Kidney epithelial cell (primary cell): Measurements from ENCODE around the gene BHLHA15. TPM values are rescaled to one million over a fixed set of nuclear protein-coding genes. Genes with fewer than 3 reads are reported as not detected.

Experiments used
- DNase-seq: peaks from one replicate; pipeline ENCODE4 v3.0.0-alpha.2; 2010; ENCODE audit warnings: low read depth
- H3K27me3 ChIP-seq: 2 replicates; pipeline ENCODE4 v1.6.0; 2011; ENCODE audit warnings: low read length; ENCODE audit not compliant: control insufficient read depth, insufficient read depth
- H3K36me3 ChIP-seq: 2 replicates; pipeline ENCODE4 v1.5.1; 2011; ENCODE audit warnings: low read length; ENCODE audit not compliant: control insufficient read depth, insufficient read depth
- H3K4me3 ChIP-seq: 2 replicates; pipeline ENCODE4 v1.5.1; 2011; ENCODE audit warnings: low read depth, mild to moderate bottlenecking, control low read depth, low read length
- CTCF ChIP-seq: IDR thresholded peaks from 2 replicates; pipeline ENCODE4 v1.5.1; 2011; ENCODE audit warnings: mild to moderate bottlenecking, moderate library complexity, low read length, control low read depth, inconsistent platforms; ENCODE audit not compliant: insufficient read depth, poor library complexity, severe bottlenecking
- total RNA-seq: library from RNA; depleted of rRNA; stranded (reverse); fragments of >200 nt; gene quantifications from 2 replicates; pipeline ENCODE4 v1.2.3, GENCODE V29; 2015

BHLHA15 gene
- total RNA-seq, 1 donor from 2014 or later = 8.1 TPM

GRCh38 chr7:98166668-98166970 is 44.6 kb upstream of the BHLHA15 start:
- no peak overlapping the region for H3K4me3 ChIP-seq
- H3K27me3 ChIP-seq = no peaks in the 10 kb centered on the region
- TF ChIP-seq CTCF = no peak
- DNase-seq = no peak
- H3K36me3 ChIP-seq = no peaks in the 10 kb centered on the region

GRCh38 chr7:98167653-98168052 is 43.6 kb upstream of the BHLHA15 start:
- DNase-seq = no peak
- Histone ChIP-seq H3K36me3 (peaks cover 2% of the 10 kb centered on the region), H3K27me3 (no peaks in the 10 kb centered on the region), H3K4me3 (no peak overlapping the region)
- TF ChIP-seq CTCF = no peak

- TF ChIP-seq CTCF = peak; percentile 83
- DNase-seq = peak; percentile 62
- peaks cover 2% of the 10 kb centered on the region for H3K36me3 ChIP-seq
- no peak overlapping the region for H3K4me3 ChIP-seq
- H3K27me3 ChIP-seq = no peaks in the 10 kb centered on the region
Observed at GRCh38 chr7:98168181-98168903, 42.9 kb upstream of the BHLHA15 start.

GRCh38 chr7:98168904-98169621 is 42.2 kb upstream of the BHLHA15 start:
- H3K27me3 ChIP-seq = no peaks in the 10 kb centered on the region
- DNase-seq = no peak
- TF ChIP-seq CTCF = no peak
- H3K36me3 ChIP-seq = peaks cover 2% of the 10 kb centered on the region
- no peak overlapping the region for H3K4me3 ChIP-seq

- no peak for TF ChIP-seq CTCF
- Histone ChIP-seq H3K36me3 (peaks cover 3% of the 10 kb centered on the region), H3K27me3 (no peaks in the 10 kb centered on the region), H3K4me3 (no peak overlapping the region)
- DNase-seq = no peak
Observed at GRCh38 chr7:98170966-98171365, 40.3 kb upstream of the BHLHA15 start.
